ENCODE measurements around the gene BCL7A.
"Not testable (repeated sequence)": the region's sequence is repeated elsewhere in the genome, so short reads cannot be mapped to it uniquely, and the experiment has no call there.

BCL7A gene

GRCh38 chr12:122096591-122097149 is 75.0 kb downstream of the BCL7A start:
- DNase-seq, result no peak

GRCh38 chr12:122097584-122097926 is 75.9 kb downstream of the BCL7A start:
- DNase-seq, result no peak

- DNase-seq, result no peak
Measured at GRCh38 chr12:122097927-122098756, 76.5 kb downstream of the BCL7A start.

GRCh38 chr12:122099280-122099749 is 77.6 kb downstream of the BCL7A start:
- no peak for DNase-seq

- DNase-seq, result no peak
Measured at GRCh38 chr12:122099856-122100255, 78.2 kb downstream of the BCL7A start.

- DNase-seq, result no peak
Measured at GRCh38 chr12:122100568-122100967, 78.9 kb downstream of the BCL7A start.

GRCh38 chr12:122102331-122102730 is 80.6 kb downstream of the BCL7A start:
- DNase-seq, result no peak

- DNase-seq, result no peak
Measured at GRCh38 chr12:122104844-122105243, 83.2 kb downstream of the BCL7A start.

- not testable (repeated sequence) for DNase-seq
Measured at GRCh38 chr12:122105496-122105895, 83.8 kb downstream of the BCL7A start.

- no peak for DNase-seq
Measured at GRCh38 chr12:122106843-122107242, 85.2 kb downstream of the BCL7A start.

GRCh38 chr12:122107261-122107660 is 85.6 kb downstream of the BCL7A start:
- no peak for DNase-seq

- DNase-seq, result no peak
Measured at GRCh38 chr12:122111089-122111641, 89.5 kb downstream of the BCL7A start.
